GM19397 (cell line): ENCODE results near the gene OR1I1.

Experiments used
- ATAC-seq: cut with Tn5 transposase; IDR thresholded peaks from one replicate; pipeline ENCODE4 v1.9.1; 2021; ENCODE audit warnings: mild to moderate bottlenecking, moderate library complexity; ENCODE audit not compliant: unreplicated experiment

The OR1I1 gene

GRCh38 chr19:15116856-15117255 lies 34.8 kb downstream of the OR1I1 start:
- ATAC-seq: no peak

- no peak for ATAC-seq
Observed at GRCh38 chr19:15118248-15118647, 36.2 kb downstream of the OR1I1 start.

- ATAC-seq: no peak
Observed at GRCh38 chr19:15118789-15119494, 36.9 kb downstream of the OR1I1 start.

- ATAC-seq: no peak
Observed at GRCh38 chr19:15120135-15121026, 38.4 kb downstream of the OR1I1 start.

GRCh38 chr19:15122331-15123030 lies 40.5 kb downstream of the OR1I1 start:
- no peak for ATAC-seq

- ATAC-seq: no peak
Observed at GRCh38 chr19:15123031-15123890, 41.2 kb downstream of the OR1I1 start.

GRCh38 chr19:15123900-15124299 lies 41.9 kb downstream of the OR1I1 start:
- ATAC-seq: no peak

- peak; percentile 2 for ATAC-seq
Observed at GRCh38 chr19:15124572-15125231, 42.7 kb downstream of the OR1I1 start.

- ATAC-seq: peak; percentile 95
Observed at GRCh38 chr19:15125232-15126067, 43.4 kb downstream of the OR1I1 start.

GRCh38 chr19:15126131-15126910 lies 44.3 kb downstream of the OR1I1 start:
- ATAC-seq: no peak

GRCh38 chr19:15128162-15128770 lies 46.3 kb downstream of the OR1I1 start:
- ATAC-seq: no peak

- no peak for ATAC-seq
Observed at GRCh38 chr19:15129856-15130585, 48.0 kb downstream of the OR1I1 start.

GRCh38 chr19:15136234-15136954 lies 54.4 kb downstream of the OR1I1 start:
- no peak for ATAC-seq

GRCh38 chr19:15137777-15138176 lies 55.8 kb downstream of the OR1I1 start:
- no peak for ATAC-seq

- ATAC-seq: no peak
Observed at GRCh38 chr19:15138427-15138826, 56.4 kb downstream of the OR1I1 start.

- ATAC-seq: no peak
Observed at GRCh38 chr19:15141143-15141542, 59.1 kb downstream of the OR1I1 start.

GRCh38 chr19:15142313-15142712 lies 60.3 kb downstream of the OR1I1 start:
- ATAC-seq: no peak
